ENCODE data around the gene CUL4A.

DNA sequence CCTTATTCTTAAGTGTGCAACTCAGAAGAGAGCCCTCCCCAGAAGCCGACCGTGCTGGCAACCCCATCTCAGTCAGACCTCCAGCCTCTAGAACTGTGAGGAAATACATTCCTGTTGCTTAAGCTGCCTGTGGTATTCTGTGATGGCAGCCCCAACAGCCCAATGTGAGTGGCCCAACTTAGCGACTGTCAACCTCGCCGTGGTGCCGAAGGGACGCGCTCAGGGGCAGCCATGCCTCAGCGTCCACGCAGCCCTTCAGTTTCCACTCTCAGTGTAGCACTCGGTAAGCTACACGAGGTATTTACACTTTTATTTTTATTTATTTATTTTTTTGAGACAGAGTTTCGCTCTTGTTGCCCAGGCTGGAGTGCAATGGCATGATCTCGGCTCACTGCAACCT lies 32.6 kb upstream of the CUL4A start:
- TF ChIP-seq EZH2 (IDR thresholded peaks at IDR 0.05; ENCODE audit: low read length, missing control alignments), result no peak
- TF ChIP-seq, protein P1, sequence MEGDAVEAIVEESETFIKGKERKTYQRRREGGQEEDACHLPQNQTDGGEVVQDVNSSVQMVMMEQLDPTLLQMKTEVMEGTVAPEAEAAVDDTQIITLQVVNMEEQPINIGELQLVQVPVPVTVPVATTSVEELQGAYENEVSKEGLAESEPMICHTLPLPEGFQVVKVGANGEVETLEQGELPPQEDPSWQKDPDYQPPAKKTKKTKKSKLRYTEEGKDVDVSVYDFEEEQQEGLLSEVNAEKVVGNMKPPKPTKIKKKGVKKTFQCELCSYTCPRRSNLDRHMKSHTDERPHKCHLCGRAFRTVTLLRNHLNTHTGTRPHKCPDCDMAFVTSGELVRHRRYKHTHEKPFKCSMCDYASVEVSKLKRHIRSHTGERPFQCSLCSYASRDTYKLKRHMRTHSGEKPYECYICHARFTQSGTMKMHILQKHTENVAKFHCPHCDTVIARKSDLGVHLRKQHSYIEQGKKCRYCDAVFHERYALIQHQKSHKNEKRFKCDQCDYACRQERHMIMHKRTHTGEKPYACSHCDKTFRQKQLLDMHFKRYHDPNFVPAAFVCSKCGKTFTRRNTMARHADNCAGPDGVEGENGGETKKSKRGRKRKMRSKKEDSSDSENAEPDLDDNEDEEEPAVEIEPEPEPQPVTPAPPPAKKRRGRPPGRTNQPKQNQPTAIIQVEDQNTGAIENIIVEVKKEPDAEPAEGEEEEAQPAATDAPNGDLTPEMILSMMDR (conservative IDR thresholded peaks at IDR 0.05 in 1 of 2, IDR thresholded peaks at IDR 0.05 in 1 of 2; ENCODE audit: low read depth in 1 of 2, low read length in 2 of 2), result no peak

All from fibroblast of lung (primary cell).